A549 (cell line): ENCODE measurements around the gene DOCK9.

Experiments
- CTCF ChIP-seq: fragments of >200 bp; sonication (Bioruptor Twin); formaldehyde crosslinking; IDR thresholded peaks from 3 replicates; pipeline ENCODE4 v1.5.1; 2016
- GATA3 ChIP-seq: IDR thresholded peaks from 2 replicates; pipeline ENCODE4 v1.6.1; 2012; ENCODE audit warnings: borderline replicate concordance
- POLR2A ChIP-seq: IDR thresholded peaks from 2 replicates; pipeline ENCODE4 v1.6.1; 2012; ENCODE audit warnings: mild to moderate bottlenecking, low read length
- REST ChIP-seq: fragments of 200-600 bp; sonication (generic); IDR thresholded peaks from 2 replicates; pipeline ENCODE4 v1.6.1; 2016; ENCODE audit warnings: antibody characterized with exemption, mild to moderate bottlenecking, moderate library complexity

- TF ChIP-seq POLR2A (no peak), REST (no peak), CTCF (no peak), GATA3 (no peak)
Measured at GRCh38 chr13:98838776-98839175, 139.1 kb downstream of the DOCK9 start.
